Type B pancreatic cell (in vitro differentiated cells): ENCODE measurements around the gene HYDIN. TPM values are rescaled to one million over a fixed set of nuclear protein-coding genes. Genes with fewer than 3 reads are reported as not detected.

ENCODE experiments used
- DNase-seq: peaks from one replicate; pipeline ENCODE4 v3.0.0; 2021; ENCODE audit warnings: mixed read lengths; ENCODE audit not compliant: unreplicated experiment; ENCODE audit errors: extremely low spot score
- H3K27ac Mint-ChIP-seq: 2 replicates; pipeline ENCODE4 v1.8.0; 2021; ENCODE audit warnings: mild to moderate bottlenecking, mixed read lengths
- H3K27me3 Mint-ChIP-seq: 2 replicates; pipeline ENCODE4 v1.8.0; 2021; ENCODE audit warnings: mixed read lengths
- H3K36me3 Mint-ChIP-seq: 2 replicates; pipeline ENCODE4 v1.8.0; 2021; ENCODE audit warnings: mixed read lengths
- H3K4me1 Mint-ChIP-seq: one replicate; pipeline ENCODE4 v1.8.0; 2021; ENCODE audit warnings: mixed read lengths; ENCODE audit not compliant: unreplicated experiment
- H3K4me3 Mint-ChIP-seq: 2 replicates; pipeline ENCODE4 v1.8.0; 2021; ENCODE audit warnings: mild to moderate bottlenecking, mixed read lengths
- H3K9me3 Mint-ChIP-seq: 2 replicates; pipeline ENCODE4 v1.8.0; 2021; ENCODE audit warnings: mixed read lengths
- CTCF ChIP-seq: fragments of 200-600 bp; sonication (generic); conservative IDR thresholded peaks from 2 replicates; pipeline ENCODE4 v1.5.0; 2021; ENCODE audit warnings: antibody characterized with exemption, mild to moderate bottlenecking
- total RNA-seq: library from RNA; stranded (reverse); gene quantifications from 2 replicates; pipeline ENCODE4 v1.2.1, GENCODE V29; 2021; ENCODE audit warnings: low replicate concordance

Gene HYDIN
- total RNA-seq, 1 donor from 2014 or later = 19.7 TPM

GRCh38 chr16:70766176-70766575 lies 464.3 kb downstream of the HYDIN start:
- TF ChIP-seq CTCF = no peak
- no peak for DNase-seq
- peaks cover 3% of the 10 kb centered on the region for H3K36me3 Mint-ChIP-seq
- H3K4me3 Mint-ChIP-seq = no peak overlapping the region
- H3K27me3 Mint-ChIP-seq = no peaks in the 10 kb centered on the region
- H3K4me1 Mint-ChIP-seq = peaks cover 8% of the 10 kb centered on the region
- no peaks in the 10 kb centered on the region for H3K9me3 Mint-ChIP-seq
- H3K27ac Mint-ChIP-seq = no peak overlapping the region

- Mint-ChIP-seq H3K4me1 (peaks cover 7% of the 10 kb centered on the region), H3K27me3 (no peaks in the 10 kb centered on the region), H3K4me3 (no peak overlapping the region), H3K36me3 (peaks cover 3% of the 10 kb centered on the region), H3K9me3 (no peaks in the 10 kb centered on the region), H3K27ac (no peak overlapping the region)
- DNase-seq = no peak
- no peak for TF ChIP-seq CTCF
These were observed 465.0 kb downstream of the HYDIN start for GRCh38 chr16:70765491-70765890.

GRCh38 chr16:70764632-70765031 lies 465.9 kb downstream of the HYDIN start:
- Mint-ChIP-seq H3K27ac (no peak overlapping the region), H3K4me3 (no peak overlapping the region), H3K36me3 (peaks cover 1% of the 10 kb centered on the region), H3K27me3 (no peaks in the 10 kb centered on the region), H3K9me3 (no peaks in the 10 kb centered on the region), H3K4me1 (peaks cover 13% of the 10 kb centered on the region)
- no peak for TF ChIP-seq CTCF
- DNase-seq = no peak

GRCh38 chr16:70760221-70760620 lies 470.3 kb downstream of the HYDIN start:
- peak overlapping the region; percentile 80 for H3K27ac Mint-ChIP-seq

GRCh38 chr16:70759666-70760065 lies 470.9 kb downstream of the HYDIN start:
- Mint-ChIP-seq H3K27ac (peak overlapping the region; percentile 13), H3K36me3 (peaks cover 13% of the 10 kb centered on the region), H3K4me1 (peaks cover 18% of the 10 kb centered on the region), H3K9me3 (no peaks in the 10 kb centered on the region), H3K27me3 (no peaks in the 10 kb centered on the region), H3K4me3 (no peak overlapping the region)
- DNase-seq = no peak
- TF ChIP-seq CTCF = no peak

More at GRCh38 chr16:70760221-70760620, 470.3 kb downstream of the HYDIN start:
- Mint-ChIP-seq H3K9me3 (no peaks in the 10 kb centered on the region), H3K4me1 (peaks cover 18% of the 10 kb centered on the region), H3K36me3 (peaks cover 13% of the 10 kb centered on the region), H3K4me3 (no peak overlapping the region), H3K27me3 (no peaks in the 10 kb centered on the region)
- TF ChIP-seq CTCF = no peak
- no peak for DNase-seq

- Mint-ChIP-seq H3K4me3 (no peak overlapping the region), H3K9me3 (no peaks in the 10 kb centered on the region), H3K27me3 (no peaks in the 10 kb centered on the region), H3K4me1 (peaks cover 18% of the 10 kb centered on the region), H3K36me3 (peaks cover 13% of the 10 kb centered on the region), H3K27ac (peak overlapping the region; percentile 31)
- no peak for TF ChIP-seq CTCF
- DNase-seq = no peak
These were observed 471.7 kb downstream of the HYDIN start for GRCh38 chr16:70758786-70759185.
